ENCODE data around the gene S100A6.
A peak's percentile ranks its signal among the peaks of the same experiment; 100 is the strongest.

Gene S100A6

DNA sequence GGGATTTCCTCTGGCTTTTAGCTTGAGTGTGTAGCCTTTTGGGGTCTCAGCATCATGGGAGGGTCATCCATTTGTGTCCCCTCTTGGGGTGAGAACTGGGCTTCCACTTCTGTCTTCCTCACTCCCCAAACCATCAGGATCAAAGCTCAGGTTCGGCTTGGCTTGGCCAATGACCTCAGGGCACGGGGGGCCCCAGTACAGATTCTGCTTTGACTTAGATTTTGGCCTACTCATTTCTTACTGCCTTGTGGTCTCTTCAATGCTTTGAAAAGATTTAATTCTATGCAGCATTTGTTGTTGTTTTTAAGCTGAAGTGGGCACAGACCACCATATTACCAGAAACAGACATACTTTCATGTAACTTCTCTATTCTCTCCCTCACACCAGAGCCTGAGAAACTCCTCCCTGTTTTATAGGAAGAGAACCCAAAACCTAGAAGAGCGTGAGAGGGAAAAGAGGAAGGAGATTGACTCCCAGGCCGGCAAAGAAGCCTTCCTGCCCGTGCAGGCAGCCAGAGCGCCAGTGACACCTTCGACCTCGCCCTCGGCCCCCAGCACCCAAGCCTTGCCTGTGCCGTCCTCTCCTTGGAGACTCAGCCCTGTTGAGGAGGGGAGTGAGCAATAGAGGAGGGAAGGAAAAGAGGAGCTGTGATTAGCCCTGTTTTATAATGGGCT, 15.2 kb upstream of the S100A6 start:
- Mint-ChIP-seq H3K9me3 (no peaks in the 10 kb centered on the region), H3K27me3 (ENCODE audit: low read depth, poor library complexity) (peaks cover 3% of the 10 kb centered on the region), H3K36me3 (ENCODE audit: low read depth) (no peaks in the 10 kb centered on the region), H3K4me1 (peaks cover 79% of the 10 kb centered on the region), H3K27ac (peak overlapping the region; percentile 28), H3K4me3 (no peak overlapping the region)
- no peak for TF ChIP-seq CTCF (IDR thresholded peaks at IDR 0.05)
- DNase-seq, result no peak

- H3K4me3 Mint-ChIP-seq, result peak overlapping the region; percentile 37
- peaks cover 3% of the 10 kb centered on the region for H3K27me3 Mint-ChIP-seq (ENCODE audit: low read depth, poor library complexity)
- H3K4me1 Mint-ChIP-seq, result peaks cover 85% of the 10 kb centered on the region
- no peak for TF ChIP-seq CTCF (IDR thresholded peaks at IDR 0.05)
- H3K27ac Mint-ChIP-seq, result peak overlapping the region; percentile 35
- H3K9me3 Mint-ChIP-seq, result no peaks in the 10 kb centered on the region
- DNase-seq, result no peak
- no peaks in the 10 kb centered on the region for H3K36me3 Mint-ChIP-seq (ENCODE audit: low read depth)
Observed at GRCh38 chr1:153550398-153550758, 14.6 kb upstream of the S100A6 start.

DNA sequence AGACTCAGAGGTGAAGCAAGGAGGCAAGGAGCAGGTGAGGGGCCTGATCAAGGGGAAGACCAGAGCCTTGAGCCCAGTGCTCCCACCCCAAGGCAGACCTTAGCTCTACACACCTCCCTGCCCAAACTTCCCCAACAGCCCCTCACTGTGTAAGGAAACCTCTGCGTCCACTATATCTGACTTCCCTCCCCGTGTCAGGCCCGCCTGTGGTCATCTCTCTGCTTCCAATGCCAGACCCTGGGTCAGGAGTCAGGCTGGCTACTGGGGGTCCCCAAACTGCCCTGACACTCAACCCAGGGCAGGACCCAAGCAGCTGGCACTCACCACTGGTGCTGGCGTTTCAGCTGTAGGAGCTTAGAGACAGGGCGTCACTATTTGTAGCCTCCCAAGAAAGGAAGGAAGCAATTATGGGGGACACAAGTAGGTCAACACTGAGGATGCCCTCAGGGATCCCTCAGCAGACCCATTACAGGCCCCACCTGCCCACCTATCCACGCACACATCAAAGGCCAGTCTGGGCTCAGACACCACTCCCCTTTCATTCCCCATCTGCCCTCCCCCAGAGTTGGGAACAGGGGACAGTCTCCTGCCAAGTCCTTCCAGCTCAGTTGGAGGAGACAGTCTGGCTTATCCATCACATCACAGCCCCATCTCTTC, 14.1 kb upstream of the S100A6 start:
- H3K36me3 Mint-ChIP-seq (ENCODE audit: low read depth), result no peaks in the 10 kb centered on the region
- no peaks in the 10 kb centered on the region for H3K9me3 Mint-ChIP-seq
- peak overlapping the region; percentile 37 for H3K4me3 Mint-ChIP-seq
- DNase-seq, result no peak
- peak overlapping the region; percentile 47 for H3K27ac Mint-ChIP-seq
- no peak for TF ChIP-seq CTCF (IDR thresholded peaks at IDR 0.05)
- H3K4me1 Mint-ChIP-seq, result peaks cover 90% of the 10 kb centered on the region
- peaks cover 3% of the 10 kb centered on the region for H3K27me3 Mint-ChIP-seq (ENCODE audit: low read depth, poor library complexity)

- H3K27ac Mint-ChIP-seq, result peak within 1 kb of the TSS; percentile 47
Observed at GRCh38 chr1:153548722-153549688, 13.2 kb upstream of the S100A6 start, which contains the start of gene S100A3. TSS of gene S100A3 (minus strand) at chr1:153549258. CDS start at chr1:153548485, 773 bp downstream.

More at GRCh38 chr1:153548722-153549688, 13.2 kb upstream of the S100A6 start, which contains the start of gene S100A3:
- Mint-ChIP-seq H3K9me3 (no peaks in the 10 kb centered on the region), H3K27me3 (ENCODE audit: low read depth, poor library complexity) (peaks cover 3% of the 10 kb centered on the region), H3K4me3 (no peak within 1 kb of the TSS), H3K4me1 (peaks cover 93% of the 10 kb centered on the region), H3K36me3 (ENCODE audit: low read depth) (no peaks in the 10 kb centered on the region)
- DNase-seq, result no peak
- no peak for TF ChIP-seq CTCF (IDR thresholded peaks at IDR 0.05)
